Measurements from ENCODE around the gene TSC1. TPM values are rescaled to one million over a fixed set of nuclear protein-coding genes. Genes with fewer than 3 reads are reported as not detected.

The TSC1 gene
- total RNA-seq, 1 donor from 2014 or later, result 69.0 TPM

DNA sequence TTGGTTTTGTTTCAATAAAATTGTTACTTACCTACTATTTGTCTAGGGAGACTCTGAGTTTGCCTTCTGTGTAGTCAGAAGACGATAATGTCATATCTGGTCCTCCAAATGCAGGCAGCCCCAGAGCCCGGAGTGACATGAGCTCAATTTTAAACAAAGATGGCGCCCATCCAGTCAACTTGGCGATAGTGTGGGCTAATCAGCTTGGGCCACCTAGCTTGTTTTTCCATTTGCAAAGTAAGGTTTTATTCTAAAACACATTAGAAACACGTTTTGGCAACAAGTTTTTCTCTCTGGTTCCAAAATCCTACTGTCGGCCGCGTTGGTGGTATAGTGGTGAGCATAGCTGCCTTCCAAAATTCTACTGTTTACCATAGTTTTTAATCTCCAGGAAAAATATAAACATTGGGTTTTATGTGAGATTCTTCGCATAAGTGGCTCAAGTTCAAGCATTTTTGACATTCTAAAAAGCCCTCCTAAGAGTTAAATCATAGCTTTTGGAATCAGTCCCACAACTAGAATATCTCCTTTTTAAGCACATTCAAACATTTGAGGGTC is 13.2 kb downstream of the TSC1 start:
- TF ChIP-seq, protein P1, sequence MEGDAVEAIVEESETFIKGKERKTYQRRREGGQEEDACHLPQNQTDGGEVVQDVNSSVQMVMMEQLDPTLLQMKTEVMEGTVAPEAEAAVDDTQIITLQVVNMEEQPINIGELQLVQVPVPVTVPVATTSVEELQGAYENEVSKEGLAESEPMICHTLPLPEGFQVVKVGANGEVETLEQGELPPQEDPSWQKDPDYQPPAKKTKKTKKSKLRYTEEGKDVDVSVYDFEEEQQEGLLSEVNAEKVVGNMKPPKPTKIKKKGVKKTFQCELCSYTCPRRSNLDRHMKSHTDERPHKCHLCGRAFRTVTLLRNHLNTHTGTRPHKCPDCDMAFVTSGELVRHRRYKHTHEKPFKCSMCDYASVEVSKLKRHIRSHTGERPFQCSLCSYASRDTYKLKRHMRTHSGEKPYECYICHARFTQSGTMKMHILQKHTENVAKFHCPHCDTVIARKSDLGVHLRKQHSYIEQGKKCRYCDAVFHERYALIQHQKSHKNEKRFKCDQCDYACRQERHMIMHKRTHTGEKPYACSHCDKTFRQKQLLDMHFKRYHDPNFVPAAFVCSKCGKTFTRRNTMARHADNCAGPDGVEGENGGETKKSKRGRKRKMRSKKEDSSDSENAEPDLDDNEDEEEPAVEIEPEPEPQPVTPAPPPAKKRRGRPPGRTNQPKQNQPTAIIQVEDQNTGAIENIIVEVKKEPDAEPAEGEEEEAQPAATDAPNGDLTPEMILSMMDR (IDR thresholded peaks at IDR 0.05; ENCODE audit: unreplicated experiment), result no peak
- Mint-ChIP-seq H3K4me3 (ENCODE audit: low read depth) (no peak overlapping the region), H3K4me1 (ENCODE audit: low read depth) (no peaks in the 10 kb centered on the region), H3K27me3 (no peaks in the 10 kb centered on the region), H3K27ac (no peak overlapping the region), H3K9me3 (ENCODE audit: low read depth) (no peaks in the 10 kb centered on the region), H3K36me3 (ENCODE audit: insufficient read depth) (peaks cover 3% of the 10 kb centered on the region)
- no peak for DNase-seq (ENCODE audit: low spot score, unreplicated experiment)

DNA sequence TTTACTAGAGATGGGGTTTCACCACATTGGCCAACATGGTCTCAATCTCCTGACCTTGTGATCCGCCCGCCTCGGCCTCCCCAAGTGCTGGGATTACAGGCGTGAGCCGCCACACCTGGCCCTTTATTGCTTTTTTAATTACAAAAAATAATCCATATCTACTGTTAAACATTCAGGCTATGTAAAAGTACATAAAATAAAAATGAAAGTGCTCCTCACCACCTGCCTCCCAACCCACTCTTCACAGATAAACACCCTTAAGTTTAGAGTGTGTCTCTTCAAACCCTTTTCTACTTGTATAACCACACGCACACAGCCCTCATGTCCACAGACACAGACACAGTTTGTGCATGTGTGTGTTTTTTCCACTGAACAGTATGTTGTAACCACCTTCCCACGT is 16.7 kb downstream of the TSC1 start:
- Mint-ChIP-seq H3K9me3 (ENCODE audit: low read depth) (no peaks in the 10 kb centered on the region), H3K4me1 (ENCODE audit: low read depth) (no peaks in the 10 kb centered on the region), H3K27ac (no peak overlapping the region), H3K4me3 (ENCODE audit: low read depth) (no peak overlapping the region), H3K27me3 (no peaks in the 10 kb centered on the region), H3K36me3 (ENCODE audit: insufficient read depth) (peaks cover 10% of the 10 kb centered on the region)
- DNase-seq (ENCODE audit: low spot score, unreplicated experiment), result no peak
- TF ChIP-seq, protein P1 (IDR thresholded peaks at IDR 0.05; ENCODE audit: unreplicated experiment), result no peak

DNA sequence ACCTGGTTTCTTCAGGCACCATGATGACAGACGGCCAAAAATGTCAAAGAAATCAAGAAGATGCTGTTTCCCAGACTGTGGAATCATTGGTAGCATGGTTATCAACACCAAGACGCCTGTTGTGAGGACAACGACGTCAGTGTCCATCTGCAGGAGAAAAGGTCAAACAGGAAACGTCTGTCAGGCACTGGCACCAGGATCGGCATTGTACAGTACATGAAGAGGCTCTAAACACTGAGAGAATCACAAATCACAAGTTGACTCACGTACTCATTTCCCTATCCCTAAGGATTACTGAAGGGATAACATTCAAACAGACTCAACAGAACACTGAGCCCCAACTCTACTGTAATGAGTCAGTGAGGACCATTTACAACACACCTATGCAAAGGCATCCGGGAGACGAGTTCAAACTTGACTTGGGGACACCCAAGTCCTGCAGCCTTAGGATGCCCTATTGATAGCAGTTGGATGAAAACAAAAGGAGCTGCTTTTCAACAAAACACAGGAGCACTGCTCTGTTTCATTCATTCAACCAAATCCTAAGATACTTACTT is 21.0 kb downstream of the TSC1 start:
- H3K27ac Mint-ChIP-seq, result no peak overlapping the region
- TF ChIP-seq, protein P1 (IDR thresholded peaks at IDR 0.05; ENCODE audit: unreplicated experiment), result no peak
- no peaks in the 10 kb centered on the region for H3K27me3 Mint-ChIP-seq
- no peaks in the 10 kb centered on the region for H3K4me1 Mint-ChIP-seq (ENCODE audit: low read depth)
- peaks cover 26% of the 10 kb centered on the region for H3K36me3 Mint-ChIP-seq (ENCODE audit: insufficient read depth)
- no peaks in the 10 kb centered on the region for H3K9me3 Mint-ChIP-seq (ENCODE audit: low read depth)
- H3K4me3 Mint-ChIP-seq (ENCODE audit: low read depth), result no peak overlapping the region
- no peak for DNase-seq (ENCODE audit: low spot score, unreplicated experiment)

DNA sequence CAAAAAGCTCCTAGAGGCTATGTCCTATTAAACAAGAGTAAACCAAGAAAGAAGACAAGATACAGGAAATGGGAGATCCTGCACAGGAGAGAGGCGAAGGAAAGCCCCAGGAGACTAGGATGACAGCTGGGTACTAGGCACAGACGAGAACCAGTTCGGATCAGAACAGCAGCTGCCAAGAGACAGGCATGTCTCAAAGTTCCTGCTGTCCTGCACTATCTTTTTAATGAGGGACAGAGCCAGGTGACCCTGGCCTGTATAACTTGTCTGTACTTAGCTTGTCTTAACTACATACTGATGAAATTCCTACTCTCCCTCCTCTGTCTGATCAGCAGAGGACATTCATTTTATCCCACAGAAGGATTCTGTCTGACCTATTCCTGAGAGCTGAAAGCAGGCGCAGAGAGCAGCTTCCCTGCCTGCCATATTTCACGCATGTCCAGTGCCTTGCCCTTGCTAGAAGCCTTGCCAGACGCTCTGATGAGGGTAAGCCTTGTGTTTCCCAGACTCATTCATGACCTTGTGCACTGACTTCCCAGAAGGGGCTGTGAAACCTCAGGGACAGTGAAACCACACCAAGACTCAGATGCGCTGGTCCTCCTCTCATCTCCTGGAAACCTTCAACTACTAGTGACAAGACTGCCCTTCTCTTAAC is 24.7 kb downstream of the TSC1 start:
- no peak overlapping the region for H3K27ac Mint-ChIP-seq
- H3K9me3 Mint-ChIP-seq (ENCODE audit: low read depth), result no peaks in the 10 kb centered on the region
- peaks cover 41% of the 10 kb centered on the region for H3K36me3 Mint-ChIP-seq (ENCODE audit: insufficient read depth)
- TF ChIP-seq, protein P1 (IDR thresholded peaks at IDR 0.05; ENCODE audit: unreplicated experiment), result no peak
- no peak for DNase-seq (ENCODE audit: low spot score, unreplicated experiment)
- H3K27me3 Mint-ChIP-seq, result no peaks in the 10 kb centered on the region
- no peaks in the 10 kb centered on the region for H3K4me1 Mint-ChIP-seq (ENCODE audit: low read depth)
- H3K4me3 Mint-ChIP-seq (ENCODE audit: low read depth), result no peak overlapping the region

DNA sequence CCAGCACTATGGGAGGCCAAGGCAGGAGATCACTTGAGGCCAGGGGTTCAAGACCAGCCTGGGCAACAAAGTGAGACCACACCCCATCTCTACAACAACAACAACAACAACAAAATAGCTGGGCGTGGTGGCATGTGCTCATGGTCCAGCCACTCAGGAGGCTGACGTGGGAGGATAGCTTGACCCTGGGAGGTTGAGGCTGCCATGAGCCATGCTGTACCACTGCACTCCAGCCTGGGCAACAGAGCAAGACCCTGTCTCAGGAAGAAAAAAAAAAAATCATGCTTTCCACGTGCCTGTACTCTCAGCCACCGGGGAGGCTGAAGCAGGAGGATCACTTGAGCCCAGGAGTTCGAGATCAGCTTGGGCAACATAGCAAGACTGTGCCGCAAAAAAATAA is 29.5 kb downstream of the TSC1 start:
- Mint-ChIP-seq H3K4me3 (ENCODE audit: low read depth) (no peak overlapping the region), H3K27me3 (no peaks in the 10 kb centered on the region), H3K36me3 (ENCODE audit: insufficient read depth) (peaks cover 34% of the 10 kb centered on the region), H3K27ac (no peak overlapping the region), H3K9me3 (ENCODE audit: low read depth) (no peaks in the 10 kb centered on the region), H3K4me1 (ENCODE audit: low read depth) (no peaks in the 10 kb centered on the region)
- TF ChIP-seq, protein P1 (IDR thresholded peaks at IDR 0.05; ENCODE audit: unreplicated experiment), result no peak
- DNase-seq (ENCODE audit: low spot score, unreplicated experiment), result no peak

Measured in progenitor cell of endocrine pancreas (in vitro differentiated cells).